Stomach (tissue), 9 donors: Measurements from ENCODE around the gene LRP4. TPM values are rescaled to one million over a fixed set of nuclear protein-coding genes. Genes with fewer than 3 reads are reported as not detected.

Source experiments
- DNase-seq, 2 donors: peaks; one replicate each; pipeline versions ENCODE4 v3.0.0 to v3.0.0-alpha.2; 2013 to 2019
- H3K27ac ChIP-seq, 5 donors: fragments of 200-600 bp in 4 of 5; sonication (generic) in 4 of 5; one replicate each; pipeline ENCODE4 v1.5.1; 2013 to 2019; ENCODE audit warnings: mild to moderate bottlenecking in 1 of 5, moderate library complexity in 1 of 5
- H3K27me3 ChIP-seq, 3 donors: fragments of 200-600 bp; sonication (generic); one replicate each; pipeline ENCODE4 v1.5.1; 2017 to 2019; ENCODE audit warnings: mixed run types in 1 of 3
- H3K36me3 ChIP-seq, 4 donors: fragments of 200-600 bp; sonication (generic); 1 replicate in 3 of 4; 2 replicates in 1 of 4; pipeline ENCODE4 v1.5.1; 2016 to 2019
- H3K4me1 ChIP-seq, 4 donors: fragments of 200-600 bp; sonication (generic); one replicate each; pipeline ENCODE4 v1.5.1; 2016 to 2019
- H3K4me3 ChIP-seq, 4 donors: fragments of 200-600 bp; sonication (generic) in 3 of 4; one replicate each; pipeline ENCODE4 v1.5.1; 2016 to 2019; ENCODE audit warnings: mild to moderate bottlenecking in 1 of 4
- H3K9me3 ChIP-seq, 4 donors: fragments of 200-600 bp; sonication (generic); one replicate each; pipeline ENCODE4 v1.5.1; 2016 to 2019
- CTCF ChIP-seq, 7 experiments: fragments of 450-650 bp in 4 of 7; fragments of 200-600 bp in 3 of 7; sonication (generic) in 3 of 7; IDR thresholded peaks; one replicate each; pipeline ENCODE4 v1.5.1; 2016 to 2019; ENCODE audit warnings: antibody characterized with exemption in 7 of 7, control low read depth in 2 of 7, mild to moderate bottlenecking in 1 of 7
- EP300 ChIP-seq: sonication (generic); formaldehyde crosslinking; IDR thresholded peaks from one replicate; pipeline ENCODE4 v1.6.1; 2017; ENCODE audit warnings: antibody characterized with exemption
- POLR2A ChIP-seq, 4 donors: fragments of 450-650 bp; IDR thresholded peaks; one replicate each; pipeline ENCODE4 v1.6.1; 2016; ENCODE audit warnings: antibody characterized with exemption in 4 of 4, control low read depth in 2 of 4, mild to moderate bottlenecking in 1 of 4, moderate library complexity in 1 of 4
- POLR2AphosphoS5 ChIP-seq, 3 donors: sonication (generic); formaldehyde crosslinking; IDR thresholded peaks; one replicate each; pipeline ENCODE4 v1.6.1; 2016; ENCODE audit warnings: antibody characterized with exemption in 3 of 3
- WGBS, 5 donors: extraction: QIAGEN DNeasy Blood & Tissue Kit in 3 of 5; methylation state at CpG; one replicate each; pipeline versions ENCODE4 v1.1.5 to v1.1.7; 2013 to 2018; 5-methylcytosine and 5-hydroxymethylcytosine counted together
- intact Hi-C: fragments of 100-400 bp; cut with DNase I; formaldehyde crosslinking; loops from one replicate; pipeline ENCODE4 v1.15.1; 2023; ENCODE audit warnings: low total_unique reads
- polyA plus RNA-seq, 3 donors: library from polyadenylated mRNA; stranded (reverse); fragments of 200-250 nt; gene quantifications; one replicate each; pipeline ENCODE4 v1.2.3, GENCODE V29; 2013
- total RNA-seq, 5 donors: library from RNA; depleted of rRNA; stranded (reverse); fragments of >200 nt; gene quantifications; one replicate each; pipeline versions ENCODE4 v1.1.0 to v1.2.3, GENCODE V29; 2014 to 2016
- donor health status: healthy with polysubstance abuse.
- donor health status: Bipolar disorder and iron deficiency.
- donor health status: healthy.

The LRP4 gene
- total and polyA plus RNA-seq, 8 donors = 2.0 to 29.2 (median 7.0) TPM

- intact Hi-C loops = no loop called here
- H3K27ac ChIP-seq = peak within 1 kb of the TSS; percentile 81 to 93 (median 85)
- H3K9me3 ChIP-seq = peaks cover 0 to 6% (median 2%) of the 10 kb centered on the region in 4 donors
- H3K27me3 ChIP-seq = no peaks in the 10 kb centered on the region
- H3K4me1 ChIP-seq = peaks cover 12 to 43% (median 26%) of the 10 kb centered on the region in 4 donors
- peak within 1 kb of the TSS; percentile 82 to 90 (median 86) for H3K4me3 ChIP-seq
- 0 to 1% (median 0%) methylated on average over 21 to 83 of the region's 83 CpGs for WGBS, 5 donors
- H3K36me3 ChIP-seq = no peaks in the 10 kb centered on the region
- no peak for TF ChIP-seq EP300
- peak; percentile 46 to 88 (median 70) for TF ChIP-seq POLR2AphosphoS5 (IDR thresholded peaks at IDR 0.05)
- peak in 1 of 4 donors; percentile 31 for TF ChIP-seq POLR2A (IDR thresholded peaks at IDR 0.05)
- peak; percentile 92 to 97 for DNase-seq
Measured at GRCh38 chr11:46845740-46846509, 72.4 kb downstream of the LRP4 start, which contains the start of gene CKAP5. Gene CKAP5, minus strand, starts transcription at chr11:46846280. Its CDS starts 25,049 bp downstream, at chr11:46821231.

GRCh38 chr11:46845440-46845739 lies 73.0 kb downstream of the LRP4 start:
- H3K4me3 ChIP-seq = peak overlapping the region; percentile 82 to 90 (median 86)
- no peak for TF ChIP-seq POLR2A (IDR thresholded peaks at IDR 0.05)
- no peak for TF ChIP-seq EP300
- no peak for TF ChIP-seq CTCF (IDR thresholded peaks at IDR 0.05)
- no peak for TF ChIP-seq POLR2AphosphoS5 (IDR thresholded peaks at IDR 0.05)
- no peaks in the 10 kb centered on the region for H3K36me3 ChIP-seq
- WGBS, 5 donors = 0% methylated on average over 10 to 12 of the region's 12 CpGs
- peaks cover 12 to 43% (median 25%) of the 10 kb centered on the region in 4 donors for H3K4me1 ChIP-seq
- intact Hi-C loops = no loop called here
- peak overlapping the region; percentile 81 to 93 (median 85) for H3K27ac ChIP-seq
- DNase-seq = no peak
- H3K27me3 ChIP-seq = no peaks in the 10 kb centered on the region
- peaks cover 0 to under 1% (median 0%) of the 10 kb centered on the region in 4 donors for H3K9me3 ChIP-seq

- no peaks in the 10 kb centered on the region for H3K27me3 ChIP-seq
- no peaks in the 10 kb centered on the region for H3K9me3 ChIP-seq
- H3K4me3 ChIP-seq = no peak overlapping the region
- H3K36me3 ChIP-seq = no peaks in the 10 kb centered on the region
- no peak overlapping the region for H3K27ac ChIP-seq
- DNase-seq = no peak
- intact Hi-C loops = no loop called here
- H3K4me1 ChIP-seq = peaks cover 7 to 72% (median 35%) of the 10 kb centered on the region in 4 donors
- TF ChIP-seq EP300 (no peak), POLR2AphosphoS5 (IDR thresholded peaks at IDR 0.05) (no peak)
Measured at GRCh38 chr11:46840116-46840515, 78.2 kb downstream of the LRP4 start.

GRCh38 chr11:46838501-46838900 lies 79.8 kb downstream of the LRP4 start:
- TF ChIP-seq POLR2A (IDR thresholded peaks at IDR 0.05) (no peak), EP300 (no peak), POLR2AphosphoS5 (IDR thresholded peaks at IDR 0.05) (no peak), CTCF (IDR thresholded peaks at IDR 0.05) (no peak)
- peak overlapping the region in 1 of 5 donors; percentile 27 for H3K27ac ChIP-seq
- 74 to 92% (median 81%) methylated on average over 6 of the region's 6 CpGs for WGBS, 5 donors
- no peaks in the 10 kb centered on the region for H3K36me3 ChIP-seq
- no peak for DNase-seq
- H3K4me1 ChIP-seq = peaks cover 0 to 56% (median 20%) of the 10 kb centered on the region in 4 donors
- H3K9me3 ChIP-seq = no peaks in the 10 kb centered on the region
- intact Hi-C loops = no loop called here
- no peak overlapping the region for H3K4me3 ChIP-seq
- no peaks in the 10 kb centered on the region for H3K27me3 ChIP-seq

GRCh38 chr11:46837860-46838259 lies 80.5 kb downstream of the LRP4 start:
- no peaks in the 10 kb centered on the region for H3K27me3 ChIP-seq
- intact Hi-C loops = no loop called here
- peak in 1 of 2 donors; percentile 25 for DNase-seq
- no peaks in the 10 kb centered on the region for H3K9me3 ChIP-seq
- H3K4me3 ChIP-seq = no peak overlapping the region
- peak overlapping the region in 1 of 5 donors; percentile 27 for H3K27ac ChIP-seq
- no peaks in the 10 kb centered on the region for H3K36me3 ChIP-seq
- no peak for TF ChIP-seq EP300
- TF ChIP-seq POLR2AphosphoS5 (IDR thresholded peaks at IDR 0.05) = no peak
- TF ChIP-seq POLR2A (IDR thresholded peaks at IDR 0.05) = no peak
- TF ChIP-seq CTCF (IDR thresholded peaks at IDR 0.05) = no peak
- H3K4me1 ChIP-seq = peaks cover 0 to 52% (median 20%) of the 10 kb centered on the region in 4 donors
